RWPE1 (cell line): ENCODE results near the gene TNFSF13B.

Experiments used
- CTCF ChIA-PET: fragments of 350-600 bp; sonication (Branson Sonifier 250); formaldehyde crosslinking; extraction: SDS; loops from one replicate; lab custom pipeline; 2021; lab: Yijun Ruan, JAX
- POLR2A ChIA-PET: fragments of 400-600 bp; formaldehyde crosslinking; extraction: SDS; loops from one replicate; lab custom pipeline; 2020; ENCODE audit warnings: antibody characterized with exemption; ENCODE audit not compliant: low non-redundant PET; lab: Yijun Ruan, JAX
- DNase-seq: peaks from one replicate; pipeline ENCODE4 v3.0.0; 2012; ENCODE audit warnings: low spot score
- H3K27ac ChIP-seq: fragments of 450-650 bp; 2 replicates; pipeline ENCODE4 v1.5.1; 2017
- CTCF ChIP-seq: fragments of 450-650 bp; conservative IDR thresholded peaks from 2 replicates; pipeline ENCODE4 v1.5.1; 2017; ENCODE audit warnings: low read depth, mild to moderate bottlenecking

TNFSF13B gene

GRCh38 chr13:108350579-108350978 is 81.1 kb downstream of the TNFSF13B start:
- ChIA-PET POLR2A (no interaction called here), CTCF (interaction anchor here (1.7 kb wide), 1 partner anchor 8 kb away, joined by 7 read pairs; no protein-coding TSS in a partner anchor)
- TF ChIP-seq CTCF, result no peak
- H3K27ac ChIP-seq, result no peak overlapping the region
- DNase-seq, result no peak

DNA sequence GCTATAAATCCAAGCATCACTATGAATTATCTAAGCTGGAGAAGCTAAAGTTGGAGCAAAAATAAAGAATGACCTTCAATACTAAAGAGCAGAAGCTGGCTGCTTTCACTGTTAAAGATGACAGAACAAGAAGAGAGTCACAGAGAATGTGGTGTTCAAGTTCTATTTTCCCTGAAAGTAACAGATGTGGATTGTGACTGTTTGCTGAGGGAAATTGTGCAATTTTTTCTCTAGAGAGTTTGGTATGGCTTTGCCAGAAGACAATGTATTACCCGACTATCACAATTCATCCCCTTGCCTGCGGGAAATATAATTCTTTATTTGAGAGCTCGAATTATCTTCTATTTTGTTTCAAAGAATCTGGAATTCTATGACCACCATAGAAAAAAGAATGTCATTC is 83.1 kb downstream of the TNFSF13B start:
- ChIA-PET POLR2A (no interaction called here), CTCF (no interaction called here)
- TF ChIP-seq CTCF, result no peak
- no peak for DNase-seq
- no peak overlapping the region for H3K27ac ChIP-seq

- CTCF ChIA-PET, result interaction anchor here (0.6 kb wide), 1 partner anchor 364 kb away, joined by 3 read pairs; no protein-coding TSS in a partner anchor
- POLR2A ChIA-PET, result no interaction called here
- TF ChIP-seq CTCF, result no peak
- H3K27ac ChIP-seq, result no peak overlapping the region
- no peak for DNase-seq
Measured at GRCh38 chr13:108357228-108357627, 87.7 kb downstream of the TNFSF13B start.
